Duodenal mucosa (tissue), 2 donors: ENCODE data around the gene MBOAT2.
A peak's percentile ranks its signal among the peaks of the same experiment; 100 is the strongest.

Experiments used
- H3K27ac ChIP-seq: one replicate; pipeline ENCODE4 v1.7.0; 2013; ENCODE audit warnings: low read depth, low read length
- H3K27me3 ChIP-seq, 2 donors: one replicate each; pipeline ENCODE4 v1.7.0; 2013; ENCODE audit warnings: low read length in 2 of 2, control low read depth in 1 of 2; ENCODE audit not compliant: insufficient read depth in 2 of 2, control insufficient read depth in 1 of 2
- H3K36me3 ChIP-seq, 2 donors: one replicate each; pipeline ENCODE4 v1.7.0; 2013; ENCODE audit warnings: low read length in 2 of 2, control low read depth in 1 of 2; ENCODE audit not compliant: insufficient read depth in 2 of 2, control insufficient read depth in 1 of 2
- H3K4me1 ChIP-seq, 2 donors: one replicate each; pipeline ENCODE4 v1.7.0; 2013; ENCODE audit warnings: low read length in 2 of 2, control low read depth in 1 of 2; ENCODE audit not compliant: insufficient read depth in 2 of 2, control insufficient read depth in 1 of 2
- H3K4me3 ChIP-seq, 2 donors: one replicate each; pipeline ENCODE4 v1.7.0; 2013; ENCODE audit warnings: low read length in 2 of 2, low read depth in 1 of 2
- H3K9ac ChIP-seq, 2 donors: one replicate each; pipeline ENCODE4 v1.7.0; 2013; ENCODE audit warnings: low read length in 2 of 2, low read depth in 1 of 2
- H3K9me3 ChIP-seq, 2 donors: one replicate each; pipeline ENCODE4 v1.7.0; 2013; ENCODE audit warnings: low read length in 2 of 2, control low read depth in 1 of 2; ENCODE audit not compliant: control insufficient read depth in 1 of 2

MBOAT2 gene

GRCh38 chr2:9032121-9032520 lies 28.6 kb upstream of the MBOAT2 start:
- no peak overlapping the region for H3K9ac ChIP-seq
- H3K36me3 ChIP-seq: no peaks in the 10 kb centered on the region
- no peaks in the 10 kb centered on the region for H3K9me3 ChIP-seq
- H3K27me3 ChIP-seq: no peaks in the 10 kb centered on the region
- H3K27ac ChIP-seq: no peak overlapping the region
- no peak overlapping the region for H3K4me3 ChIP-seq
- no peaks in the 10 kb centered on the region for H3K4me1 ChIP-seq

GRCh38 chr2:9031246-9031645 lies 27.8 kb upstream of the MBOAT2 start:
- Histone ChIP-seq H3K27ac (no peak overlapping the region), H3K27me3 (no peaks in the 10 kb centered on the region), H3K4me3 (no peak overlapping the region), H3K9ac (no peak overlapping the region), H3K4me1 (no peaks in the 10 kb centered on the region), H3K36me3 (no peaks in the 10 kb centered on the region), H3K9me3 (no peaks in the 10 kb centered on the region)

GRCh38 chr2:9030841-9031240 lies 27.4 kb upstream of the MBOAT2 start:
- H3K9ac ChIP-seq: no peak overlapping the region

DNA sequence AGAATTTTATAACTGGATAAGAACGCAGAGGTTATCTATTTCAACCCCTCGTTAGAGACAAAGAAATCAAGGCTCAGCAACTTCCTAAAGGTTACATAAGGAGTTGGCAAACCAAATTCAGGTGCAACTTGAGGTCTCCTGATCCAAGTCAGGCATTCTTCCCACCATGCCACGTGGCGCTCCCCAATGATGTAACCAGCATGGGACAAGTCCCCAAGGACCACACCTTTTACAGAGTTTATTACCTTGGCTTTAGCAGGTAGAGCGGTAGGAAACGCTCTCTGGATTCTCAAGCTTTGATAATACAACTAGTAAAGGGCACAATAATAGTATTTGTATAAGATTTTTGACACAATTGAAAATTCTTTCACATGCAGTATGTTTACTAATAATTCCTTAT lies 26.7 kb upstream of the MBOAT2 start:
- Histone ChIP-seq H3K9me3 (no peaks in the 10 kb centered on the region), H3K9ac (no peak overlapping the region), H3K27ac (no peak overlapping the region), H3K27me3 (no peaks in the 10 kb centered on the region), H3K4me1 (no peaks in the 10 kb centered on the region), H3K4me3 (no peak overlapping the region), H3K36me3 (no peaks in the 10 kb centered on the region)

More at GRCh38 chr2:9030841-9031240, 27.4 kb upstream of the MBOAT2 start:
- no peak overlapping the region for H3K27ac ChIP-seq
- no peaks in the 10 kb centered on the region for H3K4me1 ChIP-seq
- no peaks in the 10 kb centered on the region for H3K36me3 ChIP-seq
- no peak overlapping the region for H3K4me3 ChIP-seq
- no peaks in the 10 kb centered on the region for H3K9me3 ChIP-seq
- H3K27me3 ChIP-seq: no peaks in the 10 kb centered on the region

DNA sequence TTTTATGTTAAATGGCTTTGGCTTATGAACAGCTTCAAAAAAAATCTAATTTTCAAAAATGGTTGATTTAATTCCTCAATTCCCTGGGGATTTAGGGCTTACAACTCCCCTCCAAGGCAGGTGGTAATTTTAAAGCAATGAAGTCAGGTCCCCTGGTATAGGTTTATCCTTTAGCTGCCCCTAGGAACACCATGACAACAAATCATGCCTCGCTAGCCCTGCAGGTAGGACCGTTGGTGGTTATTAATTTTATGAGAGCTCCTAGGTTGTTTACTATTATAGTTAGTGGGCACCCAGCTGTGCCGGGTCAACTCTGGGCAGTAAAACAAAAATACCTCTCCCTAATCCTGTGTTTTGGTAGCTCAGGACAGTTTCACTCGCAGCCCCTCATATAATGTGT lies 26.2 kb upstream of the MBOAT2 start:
- no peaks in the 10 kb centered on the region for H3K9me3 ChIP-seq
- H3K36me3 ChIP-seq: no peaks in the 10 kb centered on the region
- no peak overlapping the region for H3K4me3 ChIP-seq
- no peak overlapping the region for H3K9ac ChIP-seq
- no peaks in the 10 kb centered on the region for H3K27me3 ChIP-seq
- no peaks in the 10 kb centered on the region for H3K4me1 ChIP-seq
- no peak overlapping the region for H3K27ac ChIP-seq

DNA sequence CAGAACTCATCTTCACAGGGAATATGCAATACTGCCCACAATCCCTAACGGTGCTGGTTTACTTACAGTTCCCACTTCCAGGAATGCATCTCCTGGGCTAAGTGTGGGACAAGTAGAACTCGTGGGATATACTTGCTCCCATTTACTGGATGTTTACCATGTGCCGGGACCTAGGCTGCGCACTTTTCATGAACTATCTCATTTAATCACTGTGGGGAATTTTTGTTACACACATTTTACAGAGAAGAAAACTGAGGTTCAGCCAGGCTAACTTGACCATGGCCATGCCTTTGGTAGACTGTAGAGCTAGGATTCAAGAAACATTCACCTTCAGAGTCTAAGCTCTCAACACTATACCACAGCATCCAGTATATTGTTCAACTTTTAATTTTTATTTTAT lies 24.4 kb upstream of the MBOAT2 start:
- H3K27ac ChIP-seq: no peak overlapping the region
- no peaks in the 10 kb centered on the region for H3K9me3 ChIP-seq
- H3K36me3 ChIP-seq: no peaks in the 10 kb centered on the region
- no peak overlapping the region for H3K4me3 ChIP-seq
- no peak overlapping the region for H3K9ac ChIP-seq
- no peaks in the 10 kb centered on the region for H3K4me1 ChIP-seq
- no peaks in the 10 kb centered on the region for H3K27me3 ChIP-seq

DNA sequence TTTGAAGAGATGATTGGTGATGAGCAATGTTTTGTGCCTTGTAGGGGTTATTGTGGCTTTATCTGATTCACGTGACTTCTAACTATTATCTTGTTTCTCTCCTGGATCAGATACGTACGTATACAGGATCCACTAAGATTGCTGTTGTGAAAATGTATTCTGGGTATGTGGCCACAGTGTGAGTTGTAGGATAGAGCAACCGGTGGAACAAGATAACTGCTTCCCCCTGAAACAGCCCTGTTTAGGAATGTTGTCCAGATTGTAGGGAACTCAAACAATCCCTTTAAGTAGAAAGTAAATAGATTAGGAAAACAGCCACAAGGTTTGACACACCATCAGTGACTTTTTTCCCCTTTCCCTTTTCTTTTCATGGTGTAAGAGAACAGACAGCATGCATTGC lies 22.3 kb upstream of the MBOAT2 start:
- Histone ChIP-seq H3K27ac (no peak overlapping the region), H3K4me3 (no peak overlapping the region), H3K4me1 (no peaks in the 10 kb centered on the region), H3K9me3 (no peaks in the 10 kb centered on the region), H3K9ac (no peak overlapping the region), H3K27me3 (no peaks in the 10 kb centered on the region), H3K36me3 (no peaks in the 10 kb centered on the region)

DNA sequence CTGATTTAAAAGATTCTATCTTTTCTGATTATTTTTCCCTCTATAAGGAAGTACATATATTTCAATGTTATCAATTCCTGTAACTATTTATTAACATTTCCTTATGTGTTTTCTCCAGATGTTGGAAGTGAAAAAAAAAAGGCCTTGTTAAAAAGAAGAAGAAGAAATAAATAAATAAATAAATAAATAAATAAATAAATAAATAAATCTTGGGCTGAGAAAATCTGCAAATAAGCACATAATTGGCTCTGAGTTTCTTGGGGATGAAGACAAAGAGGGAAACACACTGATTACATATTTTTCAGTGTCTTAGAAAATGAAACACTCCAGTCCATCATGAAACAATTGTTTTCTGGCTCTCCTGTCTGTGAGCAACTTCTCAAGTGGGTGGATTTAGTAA lies 21.1 kb upstream of the MBOAT2 start:
- H3K4me1 ChIP-seq: no peaks in the 10 kb centered on the region
- H3K9me3 ChIP-seq: no peaks in the 10 kb centered on the region
- no peak overlapping the region for H3K9ac ChIP-seq
- H3K27me3 ChIP-seq: no peaks in the 10 kb centered on the region
- no peaks in the 10 kb centered on the region for H3K36me3 ChIP-seq
- H3K27ac ChIP-seq: no peak overlapping the region
- H3K4me3 ChIP-seq: no peak overlapping the region

DNA sequence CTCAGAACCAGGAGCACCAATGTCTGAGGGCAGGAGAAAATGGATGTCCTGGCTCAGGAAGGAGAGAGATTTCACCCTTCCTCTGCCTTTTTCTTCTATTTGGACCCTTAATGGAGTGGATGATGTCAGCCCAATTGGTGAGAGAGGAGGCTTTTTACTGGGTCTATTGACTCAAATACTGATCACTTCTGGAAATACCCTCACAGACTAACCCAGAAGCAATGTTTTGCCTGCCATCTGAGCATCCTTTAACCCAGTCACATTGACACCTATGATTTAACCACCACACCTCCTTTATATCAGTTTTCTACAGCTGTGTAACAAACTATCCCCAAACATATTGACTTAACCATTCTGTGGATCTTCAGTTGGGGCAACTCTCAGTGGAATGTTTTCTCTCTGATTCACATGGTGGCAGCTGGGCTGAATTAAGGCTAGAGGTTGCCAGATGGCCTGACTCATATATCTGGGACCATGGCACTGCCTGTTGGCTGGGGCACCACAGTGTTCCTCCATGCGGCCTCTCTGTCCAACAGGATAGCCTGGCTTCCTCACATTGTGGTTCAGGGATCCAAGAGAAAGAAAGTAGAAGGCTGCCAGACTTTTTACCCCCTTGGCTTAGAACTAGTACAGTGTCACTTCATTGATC lies 18.2 kb upstream of the MBOAT2 start:
- Histone ChIP-seq H3K9ac (no peak overlapping the region), H3K36me3 (no peaks in the 10 kb centered on the region), H3K4me1 (no peaks in the 10 kb centered on the region), H3K4me3 (no peak overlapping the region), H3K27me3 (no peaks in the 10 kb centered on the region), H3K27ac (no peak overlapping the region), H3K9me3 (no peaks in the 10 kb centered on the region)

DNA sequence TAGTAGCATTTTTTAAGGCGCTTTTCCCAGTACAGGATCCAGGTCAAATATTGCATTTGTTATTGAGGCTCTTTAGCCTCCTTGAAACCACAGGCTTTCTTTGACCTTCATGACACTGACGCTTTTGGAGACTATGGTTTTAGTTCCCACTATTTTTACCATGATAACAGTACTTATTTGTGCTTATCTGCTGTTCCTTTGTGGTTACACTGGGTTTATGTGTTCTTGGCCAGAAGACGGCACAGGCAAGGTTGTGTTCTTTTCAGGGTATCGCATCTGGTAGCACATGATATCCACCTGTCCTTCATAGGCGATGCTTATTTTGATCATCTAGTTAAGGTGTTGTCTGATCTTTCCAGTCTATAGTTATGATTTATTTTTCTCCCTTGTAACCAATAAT lies 16.8 kb upstream of the MBOAT2 start:
- Histone ChIP-seq H3K9me3 (no peaks in the 10 kb centered on the region), H3K4me1 (no peaks in the 10 kb centered on the region), H3K9ac (no peak overlapping the region), H3K36me3 (no peaks in the 10 kb centered on the region), H3K27ac (no peak overlapping the region), H3K27me3 (no peaks in the 10 kb centered on the region), H3K4me3 (no peak overlapping the region)

- H3K9ac ChIP-seq: no peak overlapping the region
- H3K4me3 ChIP-seq: peak overlapping the region in 1 of 2 donors; percentile 50
- no peaks in the 10 kb centered on the region for H3K36me3 ChIP-seq
- H3K27ac ChIP-seq: no peak overlapping the region
- H3K4me1 ChIP-seq: no peaks in the 10 kb centered on the region
- H3K27me3 ChIP-seq: peaks cover 0 to 4% of the 10 kb centered on the region in 2 donors
- H3K9me3 ChIP-seq: no peaks in the 10 kb centered on the region
Measured at GRCh38 chr2:9018534-9018933, 15.1 kb upstream of the MBOAT2 start.
